Body of pancreas (tissue), 4 donors: Measurements from ENCODE around the gene FNBP1L.

Experiments used
- CTCF ChIP-seq, 7 experiments: fragments of 450-650 bp in 4 of 7; fragments of 200-600 bp in 3 of 7; sonication (generic) in 3 of 7; IDR thresholded peaks; one replicate each; pipeline ENCODE4 v1.5.1; 2016 to 2019; ENCODE audit warnings: antibody characterized with exemption in 7 of 7
- POLR2A ChIP-seq, 3 donors: fragments of 450-650 bp; IDR thresholded peaks; one replicate each; pipeline ENCODE4 v1.6.1; 2016; ENCODE audit warnings: antibody characterized with exemption in 3 of 3, mild to moderate bottlenecking in 2 of 3

GRCh38 chr1:93581917-93582850 lies 134.3 kb downstream of the FNBP1L start:
- no peak for TF ChIP-seq CTCF (IDR thresholded peaks at IDR 0.05)
- no peak for TF ChIP-seq POLR2A (IDR thresholded peaks at IDR 0.05)
